GM18873 (cell line): ENCODE data around the gene SCAF8.
"Not testable (repeated sequence)": the region's sequence is repeated elsewhere in the genome, so short reads cannot be mapped to it uniquely, and the experiment has no call there.

ENCODE experiments used
- ATAC-seq: cut with Tn5 transposase; IDR thresholded peaks from one replicate; pipeline ENCODE4 v1.9.1; 2021; ENCODE audit warnings: mild to moderate bottlenecking, moderate library complexity, moderate number of reproducible peaks; ENCODE audit not compliant: unreplicated experiment, low FRiP score

The SCAF8 gene

GRCh38 chr6:154773610-154774089 lies 40.4 kb downstream of the SCAF8 start:
- peak; percentile 94 for ATAC-seq

GRCh38 chr6:154779157-154779556 lies 45.9 kb downstream of the SCAF8 start:
- ATAC-seq: not testable (repeated sequence)

GRCh38 chr6:154782193-154782592 lies 49.0 kb downstream of the SCAF8 start:
- ATAC-seq: no peak

GRCh38 chr6:154783229-154783628 lies 50.0 kb downstream of the SCAF8 start:
- no peak for ATAC-seq

GRCh38 chr6:154785075-154785474 lies 51.9 kb downstream of the SCAF8 start:
- no peak for ATAC-seq

- ATAC-seq: no peak
These were observed 53.1 kb downstream of the SCAF8 start for GRCh38 chr6:154786144-154786868.

- ATAC-seq: no peak
These were observed 58.5 kb downstream of the SCAF8 start for GRCh38 chr6:154791556-154792317.

- no peak for ATAC-seq
These were observed 59.1 kb downstream of the SCAF8 start for GRCh38 chr6:154792325-154792724.

- ATAC-seq: no peak
These were observed 59.5 kb downstream of the SCAF8 start for GRCh38 chr6:154792761-154793160.

- ATAC-seq: no peak
These were observed 63.3 kb downstream of the SCAF8 start for GRCh38 chr6:154796484-154796883.

- ATAC-seq: no peak
These were observed 64.6 kb downstream of the SCAF8 start for GRCh38 chr6:154797857-154798256.

- ATAC-seq: no peak
These were observed 67.1 kb downstream of the SCAF8 start for GRCh38 chr6:154800338-154800737.

GRCh38 chr6:154805288-154805911 lies 72.2 kb downstream of the SCAF8 start:
- no peak for ATAC-seq

GRCh38 chr6:154806804-154807203 lies 73.6 kb downstream of the SCAF8 start:
- no peak for ATAC-seq

- not testable (repeated sequence) for ATAC-seq
These were observed 78.4 kb downstream of the SCAF8 start for GRCh38 chr6:154811663-154812062.

GRCh38 chr6:154814063-154814462 lies 80.8 kb downstream of the SCAF8 start:
- ATAC-seq: peak; percentile 69

GRCh38 chr6:154815938-154816820 lies 83.0 kb downstream of the SCAF8 start:
- no peak for ATAC-seq

GRCh38 chr6:154821099-154821498 lies 87.9 kb downstream of the SCAF8 start:
- no peak for ATAC-seq

GRCh38 chr6:154821638-154822037 lies 88.4 kb downstream of the SCAF8 start:
- ATAC-seq: no peak

- no peak for ATAC-seq
These were observed 89.8 kb downstream of the SCAF8 start for GRCh38 chr6:154822947-154823558.
